A204.1 (cell line): ENCODE measurements around the gene ADGRG1.
"Not testable (repeated sequence)": the region's sequence is repeated elsewhere in the genome, so short reads cannot be mapped to it uniquely, and the experiment has no call there.

Experiments
- FAIRE-seq: peaks from 2 replicates; lab custom pipeline; 2012; peaks lifted over from hg19 to GRCh38; lab: Jason Lieb, UNC

The ADGRG1 gene

GRCh38 chr16:57628008-57628781, at the start of gene ADGRG1:
TSS of gene ADGRG1 (plus strand) at chr16:57628630. CDS start at chr16:57650288, 21,658 bp downstream.
- FAIRE-seq: no peak

- FAIRE-seq: no peak
These were observed 49.1 kb upstream of the ADGRG1 start for GRCh38 chr16:57579361-57579665.

DNA sequence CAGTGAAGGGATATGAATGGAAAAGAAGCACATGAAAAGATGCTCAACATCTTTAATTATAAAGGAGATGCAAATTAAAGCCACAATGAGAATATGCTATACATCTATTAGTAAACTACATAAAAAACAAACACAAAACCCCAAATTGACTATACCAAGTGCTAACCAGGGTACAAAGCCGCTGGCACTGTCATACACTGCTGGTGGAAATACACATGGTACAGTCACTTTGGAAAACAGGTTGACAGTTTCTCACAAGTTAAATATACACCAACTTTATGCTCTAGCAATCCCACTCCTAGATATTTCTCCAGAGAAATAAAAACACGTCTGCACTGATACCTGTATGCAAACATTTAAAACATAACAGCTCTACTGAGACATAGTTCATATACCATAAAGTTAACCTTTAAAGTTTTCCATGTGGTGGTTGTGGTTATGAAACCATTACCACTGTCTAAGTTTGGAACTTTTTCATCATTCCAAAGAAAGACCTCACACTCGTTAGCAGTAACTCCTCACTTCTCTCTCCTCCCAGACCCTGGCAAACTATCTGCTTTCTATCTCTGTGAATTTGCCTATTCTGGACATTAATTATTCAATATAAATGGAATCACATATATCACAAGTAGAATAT, 43.3 kb upstream of the ADGRG1 start:
- no peak for FAIRE-seq

DNA sequence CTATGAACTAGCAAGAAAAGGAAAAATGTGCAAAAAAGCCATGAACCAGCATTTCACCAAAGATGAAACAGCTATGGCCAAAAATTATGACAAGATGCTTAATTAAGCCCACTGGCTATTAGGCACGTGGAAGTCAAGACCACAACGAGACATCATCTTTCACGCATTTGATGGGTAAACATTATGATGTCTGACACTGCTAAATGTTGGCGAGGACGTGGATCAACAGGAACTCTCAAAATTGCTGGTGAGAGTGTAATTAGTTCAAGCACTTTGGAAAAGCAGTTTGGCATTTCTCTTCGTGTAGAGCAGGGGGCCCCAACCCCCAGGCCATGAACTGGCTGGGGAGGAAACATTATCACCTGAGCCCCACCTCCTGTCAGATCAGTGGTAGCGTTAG, 39.6 kb upstream of the ADGRG1 start:
- no peak for FAIRE-seq

- no peak for FAIRE-seq
These were observed 39.1 kb upstream of the ADGRG1 start for GRCh38 chr16:57589374-57589773.

DNA sequence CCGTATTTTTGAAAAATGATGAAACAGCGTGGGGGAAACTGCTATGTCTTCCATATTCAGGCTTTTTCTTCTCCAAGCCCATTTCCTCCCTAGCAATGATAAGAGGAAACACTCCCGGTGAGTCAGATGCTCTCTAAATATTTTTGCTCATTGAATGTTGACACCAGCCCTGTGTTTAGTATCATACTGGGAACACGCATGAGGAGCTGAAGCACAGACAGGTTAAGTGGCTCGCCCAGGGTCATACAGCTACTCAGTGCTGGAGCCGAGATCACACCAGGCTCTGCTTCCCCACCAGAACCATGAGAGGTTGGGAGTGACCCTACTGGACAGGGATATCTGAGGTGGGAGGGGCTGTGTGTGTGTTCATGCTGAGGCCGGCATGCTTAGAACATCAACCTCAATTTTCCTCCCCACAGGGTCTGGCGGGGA, 37.8 kb upstream of the ADGRG1 start:
- no peak for FAIRE-seq

GRCh38 chr16:57591086-57591869, 37.2 kb upstream of the ADGRG1 start:
- FAIRE-seq: no peak

DNA sequence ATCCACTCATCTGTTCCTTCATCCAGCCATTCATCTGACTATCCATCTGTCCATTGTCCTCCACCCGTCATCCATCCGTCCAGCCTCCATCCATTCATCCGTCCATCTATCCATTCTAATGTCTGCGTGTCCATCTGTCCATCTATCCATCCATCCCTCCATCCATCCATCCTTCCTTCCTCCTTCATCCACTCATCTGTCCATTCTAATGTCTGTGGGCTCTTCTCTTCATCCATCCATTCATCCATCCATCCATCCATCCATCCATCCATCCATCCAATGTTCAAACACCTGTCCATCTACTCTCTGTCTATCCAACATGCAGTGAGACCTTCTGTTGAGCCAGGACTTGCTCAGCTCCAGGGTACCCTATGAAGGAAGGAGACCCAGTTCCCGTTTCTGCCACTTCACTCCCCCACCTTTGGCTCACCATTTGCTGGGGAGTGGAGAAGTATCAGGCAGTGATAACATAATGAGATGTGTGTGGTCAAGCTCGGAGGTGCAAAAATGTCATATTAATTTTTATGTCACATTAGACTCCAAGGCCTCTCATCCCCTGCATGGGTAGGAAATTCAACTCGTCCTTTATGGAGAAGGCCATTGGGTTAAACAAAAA, 36.5 kb upstream of the ADGRG1 start:
- no peak for FAIRE-seq

- no peak for FAIRE-seq
These were observed 35.8 kb upstream of the ADGRG1 start for GRCh38 chr16:57592591-57593003.

GRCh38 chr16:57593021-57593420, 35.4 kb upstream of the ADGRG1 start:
- no peak for FAIRE-seq

DNA sequence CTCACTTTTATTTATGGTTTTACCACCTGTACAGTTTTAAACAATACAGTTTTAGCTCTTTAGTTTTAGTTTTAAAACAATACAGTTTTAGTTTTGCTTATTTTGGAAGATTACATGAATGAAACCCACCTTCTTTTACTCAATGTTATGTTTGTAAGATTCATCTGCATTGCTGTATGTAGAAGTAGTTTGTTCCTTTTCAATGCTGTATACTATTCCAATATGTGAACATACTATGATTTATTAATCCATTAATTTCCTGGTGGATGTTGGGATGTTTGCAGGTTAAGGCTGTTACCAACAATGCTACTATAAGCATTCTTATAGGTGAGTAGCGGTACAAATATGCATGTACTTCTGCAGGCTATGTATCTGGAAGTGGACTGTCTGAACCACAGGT, 34.4 kb upstream of the ADGRG1 start:
- no peak for FAIRE-seq

GRCh38 chr16:57594531-57595031, 33.8 kb upstream of the ADGRG1 start:
- no peak for FAIRE-seq

DNA sequence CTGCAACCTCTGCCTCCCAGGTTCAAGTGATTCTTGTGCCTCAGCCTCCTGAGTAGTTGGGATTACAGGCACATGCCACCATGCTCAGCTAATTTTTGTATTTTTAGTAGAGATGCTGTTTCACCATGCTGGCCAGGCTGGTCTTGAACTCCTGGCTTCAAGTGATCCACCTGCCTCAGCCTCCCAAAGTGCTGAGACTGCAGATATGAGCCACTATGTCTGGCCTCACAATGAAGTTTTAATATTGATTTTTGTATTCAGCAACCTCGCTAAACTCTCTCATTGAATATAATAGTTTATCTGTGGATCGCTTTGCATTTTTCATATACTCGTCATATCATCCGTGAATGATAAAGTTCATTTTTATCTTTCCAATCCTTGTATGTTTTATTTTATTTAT, 32.2 kb upstream of the ADGRG1 start:
- not testable (repeated sequence) for FAIRE-seq

DNA sequence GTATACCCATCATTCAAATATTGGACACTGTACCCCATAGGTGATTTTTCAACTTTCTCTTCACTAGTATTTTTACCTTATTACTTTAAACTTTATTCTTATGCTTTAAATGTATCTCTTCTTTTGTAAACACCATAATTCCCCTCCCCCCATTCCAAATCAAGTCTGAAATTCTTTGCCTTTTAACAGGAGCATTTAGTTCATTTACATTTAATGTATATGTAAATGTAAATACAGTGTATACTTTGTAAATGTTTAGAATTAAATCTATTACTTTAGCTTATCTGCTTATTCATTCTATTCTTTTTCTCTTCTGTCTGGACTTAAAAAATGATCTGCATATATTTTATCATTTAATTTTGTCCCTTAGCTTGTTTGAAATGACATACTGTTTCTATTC, 30.0 kb upstream of the ADGRG1 start:
- no peak for FAIRE-seq

DNA sequence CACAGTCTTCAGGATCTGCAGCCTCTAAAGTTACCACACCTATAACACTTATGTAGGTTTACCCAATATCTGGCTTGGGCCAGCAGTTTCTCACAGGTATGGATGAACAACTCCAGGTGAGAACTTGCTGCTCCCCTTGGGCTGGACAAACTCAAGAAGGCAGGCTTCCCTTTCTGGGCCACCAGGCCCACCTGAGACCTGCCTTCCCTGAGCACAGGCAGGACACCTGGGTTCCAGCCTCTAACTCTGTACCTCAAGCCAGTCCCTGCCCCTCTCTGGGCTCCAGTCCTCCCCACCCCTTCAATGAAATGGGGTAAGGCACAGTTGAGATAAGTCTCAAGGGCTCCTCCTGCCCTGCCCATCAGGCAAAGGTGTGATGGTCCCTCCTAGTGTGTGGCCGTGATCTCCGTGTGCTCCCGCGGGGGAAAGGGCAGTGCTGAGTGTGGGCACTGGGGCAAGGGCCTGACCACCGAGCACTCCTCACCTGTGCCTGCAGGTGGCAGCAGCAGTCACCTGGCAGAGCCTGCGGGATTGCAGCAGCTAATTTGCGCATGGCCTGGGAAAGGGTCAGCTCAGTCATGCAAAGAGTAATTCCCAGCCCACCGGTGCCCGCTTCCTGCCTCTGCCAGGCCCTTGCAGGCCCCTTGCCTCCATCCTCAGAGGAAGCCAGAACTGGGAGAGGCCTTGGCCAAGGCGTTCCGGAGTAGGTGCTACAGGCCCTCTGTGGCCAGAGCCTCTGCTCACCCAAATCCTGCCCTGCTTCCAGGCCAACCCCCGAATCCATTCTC, 28.2 kb upstream of the ADGRG1 start:
- no peak for FAIRE-seq

GRCh38 chr16:57600952-57601580, 27.4 kb upstream of the ADGRG1 start:
- no peak for FAIRE-seq

DNA sequence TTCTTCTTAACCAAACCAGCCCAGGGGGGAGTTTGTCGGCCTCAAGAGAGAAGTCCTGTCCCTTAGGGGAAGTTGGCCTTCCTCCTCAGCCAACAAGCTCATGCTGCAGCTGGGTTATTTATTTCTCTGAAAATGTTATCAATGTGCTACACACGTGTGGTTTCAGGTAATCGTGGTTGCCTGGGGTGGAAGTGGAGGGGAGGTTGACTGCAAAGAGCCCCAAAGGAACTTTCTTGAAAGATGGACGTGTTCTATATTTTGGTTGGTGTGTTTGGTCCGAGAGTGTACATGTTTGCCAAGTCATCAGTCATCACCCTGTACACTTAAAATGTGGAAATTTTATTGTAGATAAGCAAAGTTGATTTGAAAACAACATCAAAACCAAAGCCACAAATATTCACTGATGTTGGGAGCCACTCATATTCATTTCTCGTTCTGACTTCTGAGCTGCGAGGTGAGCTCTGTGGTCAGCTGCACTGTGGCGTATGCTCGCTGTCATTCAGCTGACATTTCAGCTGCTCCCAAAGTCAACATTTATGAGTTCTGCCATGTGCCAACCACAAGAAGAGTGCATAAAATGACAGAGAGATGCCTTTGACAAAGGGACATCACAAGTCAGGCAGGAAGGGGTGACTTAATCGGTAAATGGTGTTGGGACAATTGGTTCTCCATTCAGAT, 26.5 kb upstream of the ADGRG1 start:
- no peak for FAIRE-seq

DNA sequence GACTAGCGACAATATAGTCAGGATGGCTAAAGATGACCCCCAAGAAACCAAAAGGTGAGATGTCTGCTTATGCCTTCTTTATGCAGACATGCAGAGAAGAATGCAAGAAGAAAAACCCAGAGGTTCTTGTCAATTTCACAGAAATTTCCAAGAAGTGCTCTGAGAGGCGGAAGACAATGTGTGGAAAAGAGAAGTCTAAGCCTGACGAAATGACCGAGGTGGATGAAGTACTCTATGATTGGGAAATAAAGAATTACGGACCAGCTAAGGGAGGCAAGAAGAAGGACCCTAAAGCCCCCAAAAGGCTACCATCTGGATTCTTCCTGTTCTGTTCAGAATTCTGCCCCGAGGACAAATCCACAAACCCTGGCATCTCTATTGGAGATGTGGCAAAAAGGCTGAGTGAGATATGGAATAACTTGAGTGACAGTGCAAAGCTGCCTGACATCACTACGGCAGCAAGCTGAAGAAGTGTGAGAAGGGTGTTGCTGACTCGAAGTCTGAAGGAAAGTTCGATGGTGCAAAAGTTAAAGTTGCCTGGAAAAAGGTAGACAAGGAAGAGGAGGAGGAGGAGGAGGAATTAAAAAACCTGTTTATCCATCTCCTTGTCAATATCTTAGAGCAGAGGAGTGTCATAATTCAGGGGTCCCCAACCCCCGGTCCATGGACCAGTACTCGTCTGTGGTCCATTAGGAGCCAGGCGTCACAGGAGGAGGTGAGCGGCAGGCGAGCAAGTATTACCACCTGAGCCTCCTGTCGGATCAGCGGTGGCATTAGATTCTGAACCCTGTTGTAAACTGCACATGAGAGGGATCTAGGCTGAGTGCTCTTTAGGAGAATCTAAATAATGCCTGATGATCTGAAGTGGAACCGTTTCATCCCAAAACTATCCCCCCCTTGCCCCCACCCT, 25.1 kb upstream of the ADGRG1 start:
- no peak for FAIRE-seq

DNA sequence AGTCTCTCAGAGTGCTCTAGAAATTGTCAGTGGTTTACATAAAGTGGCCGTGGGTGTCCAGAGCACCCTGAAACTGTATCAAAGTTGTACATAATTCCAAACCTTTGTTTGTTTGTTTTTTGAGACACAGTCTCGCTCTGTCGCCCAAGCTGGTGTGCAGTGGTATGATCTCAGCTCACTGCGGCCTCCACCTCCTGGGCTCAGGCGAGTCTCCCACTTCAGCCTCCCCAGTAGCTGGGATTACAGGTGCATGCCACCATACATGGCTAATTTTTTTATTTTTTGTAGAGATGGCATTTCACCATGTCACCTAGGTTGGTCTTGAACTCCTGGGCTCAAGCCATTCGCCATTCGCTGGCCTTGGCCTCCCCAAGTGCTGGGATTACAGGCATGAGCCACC, 24.3 kb upstream of the ADGRG1 start:
- no peak for FAIRE-seq
